OCI-LY7 (cell line): Measurements from ENCODE around the gene PUM1. TPM values are rescaled to one million over a fixed set of nuclear protein-coding genes. Genes with fewer than 3 reads are reported as not detected.

Source experiments
- BruUV-seq: library from RNA; stranded (reverse); fragments of 400-500 nt; replicated peaks from 2 replicates; lab custom pipeline; 2021; lab: Mats Ljungman, UMichigan
- CTCF ChIA-PET: fragments of 300-600 bp; sonication (Branson Sonifier 250); formaldehyde crosslinking; loops from one replicate; lab custom pipeline; 2022; ENCODE audit warnings: antibody characterized with exemption; ENCODE audit not compliant: unreplicated experiment; lab: Charles Lee
- POLR2A ChIA-PET: fragments of 300-600 bp; sonication (Branson Sonifier 250); formaldehyde crosslinking; loops from one replicate; lab custom pipeline; 2022; ENCODE audit warnings: antibody characterized with exemption; lab: Charles Lee
- DNase-seq: peaks from one replicate; pipeline ENCODE4 v3.0.0-alpha.2; 2015; ENCODE audit warnings: low spot score
- H2AFZ ChIP-seq: fragments of 200-600 bp; sonication (generic), shearing (Covaris generic); 2 replicates; pipeline ENCODE4 v1.6.1; 2014; ENCODE audit warnings: mild to moderate bottlenecking, antibody characterized with exemption, low read length, moderate library complexity
- H3K27ac ChIP-seq: fragments of 200-600 bp; sonication (generic); 2 replicates; pipeline ENCODE4 v1.5.1; 2014; ENCODE audit warnings: mixed run types, low read depth, mild to moderate bottlenecking, moderate library complexity, low read length, inconsistent platforms; ENCODE audit not compliant: poor library complexity, severe bottlenecking
- H3K36me3 ChIP-seq: fragments of 200-600 bp; sonication (generic); 2 replicates; pipeline ENCODE4 v1.6.1; 2014; ENCODE audit warnings: mild to moderate bottlenecking, antibody characterized with exemption, low read length, moderate library complexity, mixed read lengths; ENCODE audit not compliant: insufficient read depth
- H3K4me1 ChIP-seq: fragments of 200-600 bp; sonication (generic); 2 replicates; pipeline ENCODE4 v1.5.1; 2014; ENCODE audit warnings: mild to moderate bottlenecking, low read length; ENCODE audit not compliant: insufficient read depth, poor library complexity, severe bottlenecking
- H3K4me2 ChIP-seq: fragments of 200-600 bp; sonication (generic); 2 replicates; pipeline ENCODE4 v1.6.1; 2014; ENCODE audit warnings: mild to moderate bottlenecking, low read length
- H3K4me3 ChIP-seq: fragments of 200-600 bp; sonication (generic); 2 replicates; pipeline ENCODE4 v1.5.1; 2014; ENCODE audit warnings: mild to moderate bottlenecking, low read depth, low read length; ENCODE audit not compliant: poor library complexity, severe bottlenecking
- H3K79me2 ChIP-seq: fragments of 200-600 bp; sonication (generic); 2 replicates; pipeline ENCODE4 v1.6.1; 2016; ENCODE audit warnings: low read depth, mild to moderate bottlenecking, low read length, moderate library complexity, mixed read lengths; ENCODE audit not compliant: insufficient read depth
- H3K9me2 ChIP-seq: fragments of 200-600 bp; sonication (generic); 2 replicates; pipeline ENCODE4 v1.6.1; 2016; ENCODE audit warnings: mild to moderate bottlenecking, low read length, mixed read lengths; ENCODE audit not compliant: insufficient read depth
- H3K9me3 ChIP-seq: fragments of 200-600 bp; sonication (generic); 2 replicates; pipeline ENCODE4 v1.6.1; 2014; ENCODE audit warnings: mild to moderate bottlenecking, mixed run types, low read length, mixed read lengths
- H4K20me1 ChIP-seq: fragments of 200-600 bp; sonication (generic); 2 replicates; pipeline ENCODE4 v1.6.1; 2014; ENCODE audit warnings: mild to moderate bottlenecking, antibody characterized with exemption, low read length, moderate library complexity, mixed read lengths; ENCODE audit not compliant: insufficient read depth
- EZH2phosphoT487 ChIP-seq: fragments of 200-600 bp; sonication (generic); IDR thresholded peaks from 2 replicates; pipeline ENCODE4 v1.6.1; 2018; ENCODE audit warnings: low read depth, borderline replicate concordance, mild to moderate bottlenecking, mixed run types, antibody characterized with exemption, low read length, moderate library complexity, mixed read lengths
- intact Hi-C: fragments of 100-400 bp; cut with micrococcal nuclease; formaldehyde crosslinking; loops from one replicate; pipeline ENCODE4 v1.10.0; 2022; ENCODE audit not compliant: unreplicated experiment
- total RNA-seq, 2 experiments: library from RNA; depleted of rRNA in 1 of 2; stranded (reverse); fragments of >200 nt in 1 of 2; shearing (Covaris generic) in 1 of 2; gene quantifications; 2 replicates each; pipeline ENCODE4 v1.2.3, GENCODE V29; 2014 to 2022
- TF ChIP-seq, protein P1 (sequence below): fragments of 200-600 bp; sonication (generic); conservative IDR thresholded peaks from 2 replicates; pipeline ENCODE4 v1.5.1; 2014; ENCODE audit warnings: mild to moderate bottlenecking, antibody characterized with exemption, low read length, moderate library complexity, mixed read lengths

PUM1 gene
- total RNA-seq, 2 experiments from 2014 or later: 52.0 to 97.5 TPM

DNA sequence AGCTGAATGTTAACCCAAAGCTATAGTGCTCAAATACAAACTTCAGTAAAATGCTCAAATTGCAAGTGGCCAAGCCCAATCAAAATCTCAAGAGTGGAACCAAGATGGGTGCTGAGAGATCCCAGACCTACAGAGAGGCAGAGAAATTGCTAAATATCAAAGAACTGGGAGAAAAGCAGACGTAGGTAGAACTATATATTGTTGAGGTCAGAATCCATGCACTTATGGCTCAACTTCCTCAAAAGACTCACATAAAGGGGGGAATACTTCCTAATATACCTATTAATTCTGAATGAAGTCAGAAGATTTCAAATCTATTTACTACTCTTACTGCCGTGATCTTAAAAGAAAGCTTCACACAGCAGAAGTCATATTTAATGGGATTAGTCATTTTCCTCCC, 65.2 kb downstream of the PUM1 start:
- H3K9me3 ChIP-seq: no peaks in the 10 kb centered on the region
- H3K27ac ChIP-seq: no peak overlapping the region
- BruUV-seq: no TSS peak
- TF ChIP-seq, protein P1, sequence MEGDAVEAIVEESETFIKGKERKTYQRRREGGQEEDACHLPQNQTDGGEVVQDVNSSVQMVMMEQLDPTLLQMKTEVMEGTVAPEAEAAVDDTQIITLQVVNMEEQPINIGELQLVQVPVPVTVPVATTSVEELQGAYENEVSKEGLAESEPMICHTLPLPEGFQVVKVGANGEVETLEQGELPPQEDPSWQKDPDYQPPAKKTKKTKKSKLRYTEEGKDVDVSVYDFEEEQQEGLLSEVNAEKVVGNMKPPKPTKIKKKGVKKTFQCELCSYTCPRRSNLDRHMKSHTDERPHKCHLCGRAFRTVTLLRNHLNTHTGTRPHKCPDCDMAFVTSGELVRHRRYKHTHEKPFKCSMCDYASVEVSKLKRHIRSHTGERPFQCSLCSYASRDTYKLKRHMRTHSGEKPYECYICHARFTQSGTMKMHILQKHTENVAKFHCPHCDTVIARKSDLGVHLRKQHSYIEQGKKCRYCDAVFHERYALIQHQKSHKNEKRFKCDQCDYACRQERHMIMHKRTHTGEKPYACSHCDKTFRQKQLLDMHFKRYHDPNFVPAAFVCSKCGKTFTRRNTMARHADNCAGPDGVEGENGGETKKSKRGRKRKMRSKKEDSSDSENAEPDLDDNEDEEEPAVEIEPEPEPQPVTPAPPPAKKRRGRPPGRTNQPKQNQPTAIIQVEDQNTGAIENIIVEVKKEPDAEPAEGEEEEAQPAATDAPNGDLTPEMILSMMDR: no peak
- no peak for TF ChIP-seq EZH2phosphoT487
- peaks cover 93% of the 10 kb centered on the region for H3K36me3 ChIP-seq
- no peak overlapping the region for H3K4me2 ChIP-seq
- no peaks in the 10 kb centered on the region for H3K4me1 ChIP-seq
- POLR2A ChIA-PET: interaction anchor here (1.1 kb wide), 1 partner anchor 9 kb away, joined by 4 read pairs; no protein-coding TSS in a partner anchor
- no peaks in the 10 kb centered on the region for H3K9me2 ChIP-seq
- DNase-seq: no peak
- peaks cover 69% of the 10 kb centered on the region; the same call in 1 of the 2 replicates for H3K79me2 ChIP-seq
- no peak overlapping the region for H3K4me3 ChIP-seq
- no peak overlapping the region for H2AFZ ChIP-seq
- peaks cover 17% of the 10 kb centered on the region for H4K20me1 ChIP-seq
- intact Hi-C loops: no loop called here
- CTCF ChIA-PET: no interaction called here

DNA sequence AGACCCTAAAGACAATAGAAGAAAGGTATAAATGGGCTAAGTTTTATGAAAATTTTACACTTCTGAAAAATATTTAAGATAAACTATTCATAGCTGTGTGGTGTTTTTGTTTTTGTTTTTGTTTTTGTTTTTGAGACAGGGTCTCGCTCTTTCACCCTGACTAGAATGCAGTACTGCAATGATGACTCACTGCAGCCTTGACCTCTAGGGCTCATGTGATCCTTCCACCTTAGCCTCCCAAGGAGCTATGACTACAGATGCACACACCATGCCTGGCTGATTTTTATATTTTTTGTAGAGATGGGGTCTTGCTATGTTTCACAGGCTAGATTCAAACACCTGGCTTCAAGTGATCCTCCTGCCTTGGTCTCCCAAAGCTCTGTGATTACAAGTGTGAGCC, 66.6 kb downstream of the PUM1 start:
- peaks cover 26% of the 10 kb centered on the region for H4K20me1 ChIP-seq
- intact Hi-C loops: no loop called here
- H3K79me2 ChIP-seq: peaks cover 72% of the 10 kb centered on the region; the same call in 1 of the 2 replicates
- ChIA-PET CTCF (no interaction called here), POLR2A (interaction anchor here (0.6 to 1.1 kb wide), 2 partner anchors 12 to 110 kb away, joined by 3 to 5 read pairs; no protein-coding TSS in a partner anchor)
- DNase-seq: no peak
- H3K36me3 ChIP-seq: peaks cover 92% of the 10 kb centered on the region
- no peak overlapping the region for H3K4me3 ChIP-seq
- BruUV-seq: no TSS peak
- no peaks in the 10 kb centered on the region for H3K9me2 ChIP-seq
- H3K4me1 ChIP-seq: no peaks in the 10 kb centered on the region
- TF ChIP-seq, protein P1: no peak
- TF ChIP-seq EZH2phosphoT487: no peak
- H3K4me2 ChIP-seq: no peak overlapping the region
- H3K9me3 ChIP-seq: no peaks in the 10 kb centered on the region
- H3K27ac ChIP-seq: no peak overlapping the region
- H2AFZ ChIP-seq: no peak overlapping the region

DNA sequence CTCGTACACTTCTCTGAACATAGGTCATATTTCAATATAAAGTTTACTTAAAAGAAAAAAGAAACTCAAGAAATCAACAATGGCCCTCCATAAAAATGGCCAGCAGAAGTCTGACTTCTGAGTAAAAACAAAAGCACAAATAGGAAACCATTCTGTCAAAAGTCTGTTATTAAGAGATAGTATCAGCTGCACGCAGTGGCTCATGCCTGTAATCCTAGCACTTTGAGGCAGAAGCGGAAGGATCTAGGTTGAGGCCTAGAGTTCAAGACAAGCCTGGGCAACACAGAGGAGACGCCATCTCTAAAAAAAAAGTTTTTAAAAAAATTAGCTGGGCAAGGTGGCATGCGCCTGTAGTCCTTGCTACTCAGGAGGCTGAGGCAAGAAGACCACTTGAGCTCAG, 67.3 kb downstream of the PUM1 start:
- ChIA-PET CTCF (no interaction called here), POLR2A (interaction anchor here (0.6 to 1.1 kb wide), 2 partner anchors 13 to 111 kb away, joined by 3 to 5 read pairs; no protein-coding TSS in a partner anchor)
- Histone ChIP-seq H3K27ac (no peak overlapping the region), H3K9me2 (no peaks in the 10 kb centered on the region), H3K9me3 (no peaks in the 10 kb centered on the region), H3K79me2 (peaks cover 70% of the 10 kb centered on the region; the same call in 1 of the 2 replicates), H3K36me3 (peaks cover 91% of the 10 kb centered on the region), H3K4me3 (no peak overlapping the region), H3K4me2 (no peak overlapping the region), H4K20me1 (peaks cover 25% of the 10 kb centered on the region), H2AFZ (no peak overlapping the region), H3K4me1 (no peaks in the 10 kb centered on the region)
- DNase-seq: no peak
- intact Hi-C loops: no loop called here
- TF ChIP-seq, protein P1: no peak
- TF ChIP-seq EZH2phosphoT487: no peak
- BruUV-seq: no TSS peak
